GM23248 (cell line): Measurements from ENCODE around the gene SMAP2. TPM values are rescaled to one million over a fixed set of nuclear protein-coding genes. Genes with fewer than 3 reads are reported as not detected.

ENCODE experiments used
- DNase-seq: peaks from one replicate; pipeline ENCODE4 v3.0.0-alpha.2; 2015
- H2AFZ ChIP-seq: fragments of 200-600 bp; sonication (generic); 2 replicates; pipeline ENCODE4 v1.6.1; 2016; ENCODE audit warnings: antibody characterized with exemption
- H3F3A ChIP-seq: fragments of 200-600 bp; sonication (generic); 2 replicates; pipeline ENCODE4 v1.6.1; 2016; ENCODE audit warnings: mild to moderate bottlenecking, antibody characterized with exemption, mixed run types; ENCODE audit not compliant: insufficient read depth
- H3K27ac ChIP-seq: fragments of 200-600 bp; sonication (generic); 2 replicates; pipeline ENCODE4 v1.5.1; 2016; ENCODE audit warnings: mild to moderate bottlenecking
- H3K27me3 ChIP-seq: fragments of 200-600 bp; sonication (generic); replicated peaks from 2 replicates; pipeline ENCODE4 v1.6.1; 2016; ENCODE audit warnings: mild to moderate bottlenecking; ENCODE audit not compliant: insufficient read depth
- H3K36me3 ChIP-seq: fragments of 200-600 bp; sonication (generic); 2 replicates; pipeline ENCODE4 v1.6.1; 2016; ENCODE audit warnings: low read depth, mild to moderate bottlenecking
- H3K4me1 ChIP-seq: fragments of 200-600 bp; sonication (generic); 2 replicates; pipeline ENCODE4 v1.6.1; 2016; ENCODE audit warnings: mild to moderate bottlenecking; ENCODE audit not compliant: insufficient read depth
- H3K4me2 ChIP-seq: fragments of 200-600 bp; sonication (generic); one replicate; pipeline ENCODE4 v1.6.1; 2016; ENCODE audit warnings: mild to moderate bottlenecking; ENCODE audit not compliant: unreplicated experiment
- H3K4me3 ChIP-seq: fragments of 200-600 bp; sonication (generic); 2 replicates; pipeline ENCODE4 v1.5.1; 2016; ENCODE audit warnings: mild to moderate bottlenecking
- H3K79me2 ChIP-seq: fragments of 200-600 bp; sonication (generic); 2 replicates; pipeline ENCODE4 v1.6.1; 2016; ENCODE audit warnings: mild to moderate bottlenecking; ENCODE audit not compliant: insufficient read depth
- H3K9ac ChIP-seq: fragments of 200-600 bp; sonication (generic); 2 replicates; pipeline ENCODE4 v1.6.1; 2016; ENCODE audit warnings: mild to moderate bottlenecking
- H3K9me2 ChIP-seq: fragments of 200-600 bp; sonication (generic); 2 replicates; pipeline ENCODE4 v1.6.1; 2016; ENCODE audit warnings: mixed run types, mild to moderate bottlenecking, moderate library complexity; ENCODE audit not compliant: insufficient read depth
- H3K9me3 ChIP-seq: fragments of 200-600 bp; sonication (generic); one replicate; pipeline ENCODE4 v1.6.1; 2017; ENCODE audit warnings: low read depth
- H4K20me1 ChIP-seq: fragments of 200-600 bp; sonication (generic); 2 replicates; pipeline ENCODE4 v1.6.0; 2016; ENCODE audit not compliant: insufficient read depth
- EZH2 ChIP-seq: fragments of 200-600 bp; sonication (generic); IDR thresholded peaks from 2 replicates; pipeline ENCODE4 v1.6.1; 2018; ENCODE audit warnings: antibody characterized with exemption, mild to moderate bottlenecking; ENCODE audit not compliant: insufficient read depth, poor library complexity, severe bottlenecking
- EZH2phosphoT487 ChIP-seq: fragments of 200-600 bp; sonication (generic); IDR thresholded peaks from 2 replicates; pipeline ENCODE4 v1.6.1; 2018; ENCODE audit warnings: antibody characterized with exemption, moderate library complexity, mild to moderate bottlenecking, low read depth; ENCODE audit not compliant: insufficient read depth
- WGBS, 2 experiments: methylation state at CpG; one replicate each; pipeline ENCODE4 v1.1.6; 2015 to 2017; ENCODE audit warnings: low lambda C conversion rate in 2 of 2, low coverage in 1 of 2; ENCODE audit errors: missing lambda C conversion rate in 2 of 2; 5-methylcytosine and 5-hydroxymethylcytosine counted together
- in situ Hi-C: fragments of 300-500 bp; cut with MboI; formaldehyde crosslinking; loops from 2 replicates; pipeline ENCODE4 v1.15.0; 2020
- polyA plus RNA-seq: library from polyadenylated mRNA; unstranded; fragments of >200 nt; fragmentation: Nextera tagmentation; extraction: Ambion mirVana; gene quantifications from 2 replicates; pipeline ENCODE4 v1.2.1, GENCODE V29; 2016
- total RNA-seq: library from RNA; depleted of rRNA; stranded (reverse); fragments of >200 nt; shearing (Covaris generic); gene quantifications from 2 replicates; pipeline ENCODE4 v1.2.3, GENCODE V29; 2014

Gene SMAP2
- total and polyA plus RNA-seq, 2 experiments from 2014 or later: 12.2 to 14.3 TPM

DNA sequence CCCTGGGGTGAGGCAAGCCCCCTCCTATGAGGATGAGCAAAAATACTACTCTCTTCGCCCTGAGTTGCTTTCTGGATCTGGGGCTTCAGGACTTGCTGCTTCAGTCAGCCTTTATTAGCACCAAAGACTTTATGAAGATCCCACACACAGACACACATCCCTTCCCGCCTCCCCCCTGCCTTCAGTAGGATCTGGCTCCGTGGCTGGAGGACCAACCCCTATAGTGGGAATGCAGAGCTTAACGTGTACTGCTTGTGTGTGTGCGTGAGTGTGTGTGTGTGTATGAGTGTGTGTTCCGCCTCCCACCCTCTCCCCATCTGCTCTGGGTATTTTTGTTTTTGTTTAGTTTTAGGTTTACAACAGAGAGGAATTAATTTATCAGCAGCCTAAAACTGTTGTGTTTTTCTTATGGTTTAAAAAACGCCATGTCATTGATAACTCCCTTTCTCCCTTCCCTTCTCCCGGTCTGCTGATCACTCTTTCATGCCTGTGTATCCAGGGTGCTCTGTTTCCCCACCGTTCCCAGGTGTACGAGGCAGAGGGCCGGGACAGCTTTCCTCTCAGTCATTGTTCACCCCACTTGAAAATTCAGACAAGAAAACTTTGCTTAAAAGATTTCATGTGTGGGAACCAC lies 49.2 kb downstream of the SMAP2 start:
- Histone ChIP-seq H3K4me1 (no peaks in the 10 kb centered on the region), H3K9me2 (no peaks in the 10 kb centered on the region), H3K27ac (no peak overlapping the region), H4K20me1 (no peaks in the 10 kb centered on the region), H3K4me3 (no peak overlapping the region), H3K9ac (no peak overlapping the region), H3F3A (no peaks in the 10 kb centered on the region), H3K27me3 (no peaks in the 10 kb centered on the region), H2AFZ (no peak overlapping the region), H3K9me3 (no peaks in the 10 kb centered on the region), H3K36me3 (peaks cover 18% of the 10 kb centered on the region), H3K79me2 (no peaks in the 10 kb centered on the region), H3K4me2 (no peak overlapping the region)
- DNase-seq: no peak
- no peak for TF ChIP-seq EZH2
- TF ChIP-seq EZH2phosphoT487: no peak
- in situ Hi-C loops: no loop called here
- 85 to 86% methylated on average over 11 of the region's 11 CpGs for WGBS, 2 experiments

DNA sequence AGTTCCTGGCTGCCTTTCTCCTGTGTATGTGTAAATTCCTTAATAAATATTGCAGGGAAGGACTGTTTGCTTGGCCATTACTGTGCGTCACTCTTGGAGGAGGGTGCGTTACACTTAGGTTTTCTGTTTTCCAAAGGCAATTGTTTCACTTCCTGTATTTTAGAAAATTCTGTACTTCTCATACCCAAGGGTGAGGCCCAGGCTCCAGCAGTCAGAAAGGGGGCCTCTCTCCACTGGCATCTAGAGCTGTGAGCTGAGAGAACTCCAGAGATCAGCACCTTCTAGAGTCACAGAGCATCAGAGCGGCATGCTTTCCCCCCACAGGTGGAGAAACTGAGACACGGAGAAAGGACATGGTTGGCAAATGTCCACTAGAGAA lies 49.7 kb downstream of the SMAP2 start:
- H3K4me1 ChIP-seq: no peaks in the 10 kb centered on the region
- in situ Hi-C loops: no loop called here
- TF ChIP-seq EZH2phosphoT487 (no peak), EZH2 (no peak)
- no peaks in the 10 kb centered on the region for H3K27me3 ChIP-seq
- no peaks in the 10 kb centered on the region for H3K79me2 ChIP-seq
- no peaks in the 10 kb centered on the region for H4K20me1 ChIP-seq
- no peak overlapping the region for H3K4me2 ChIP-seq
- 99 to 100% methylated on average over 4 of the region's 4 CpGs for WGBS, 2 experiments
- no peak for DNase-seq
- no peaks in the 10 kb centered on the region for H3K9me3 ChIP-seq
- H3K9me2 ChIP-seq: no peaks in the 10 kb centered on the region
- no peak overlapping the region for H3K27ac ChIP-seq
- H3F3A ChIP-seq: no peaks in the 10 kb centered on the region
- peaks cover 13% of the 10 kb centered on the region for H3K36me3 ChIP-seq
- H3K4me3 ChIP-seq: no peak overlapping the region
- H3K9ac ChIP-seq: no peak overlapping the region
- no peak overlapping the region for H2AFZ ChIP-seq

DNA sequence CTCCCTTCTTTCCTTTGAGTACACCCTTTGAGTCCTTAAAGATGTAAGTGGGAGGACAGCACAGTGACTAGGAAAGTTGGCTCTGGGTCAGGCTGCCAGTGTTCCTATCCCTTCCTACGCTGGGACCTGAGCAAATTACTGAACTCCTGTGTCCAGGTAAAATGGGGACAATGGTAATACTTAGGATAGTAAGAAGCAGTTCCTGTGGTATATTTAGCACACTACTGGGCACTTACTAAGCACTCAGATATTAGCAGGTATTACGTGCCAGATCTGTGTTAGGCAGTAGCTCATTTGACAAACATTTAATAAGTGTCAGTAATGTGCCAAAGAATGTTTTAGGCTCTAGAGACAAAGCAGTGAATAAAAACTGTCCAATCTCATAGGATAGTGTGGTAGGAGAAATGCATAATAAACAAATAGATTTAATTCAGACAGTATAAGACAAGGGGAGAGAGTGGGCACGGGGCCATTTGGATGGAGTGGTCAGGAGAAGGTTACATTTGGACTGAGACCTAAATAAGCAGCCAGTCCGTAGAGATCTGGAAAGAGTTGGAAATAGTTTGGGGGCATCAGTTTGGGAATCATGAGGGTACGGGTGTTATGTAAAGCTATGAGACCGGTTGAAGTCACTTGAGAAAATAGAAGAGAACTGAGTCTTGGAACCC lies 50.6 kb downstream of the SMAP2 start:
- Histone ChIP-seq H2AFZ (no peak overlapping the region), H3K4me1 (no peaks in the 10 kb centered on the region), H3K9me2 (no peaks in the 10 kb centered on the region), H3K9me3 (no peaks in the 10 kb centered on the region), H3F3A (no peaks in the 10 kb centered on the region), H3K4me3 (no peak overlapping the region), H3K27ac (no peak overlapping the region), H3K79me2 (no peaks in the 10 kb centered on the region), H3K4me2 (no peak overlapping the region), H3K27me3 (no peaks in the 10 kb centered on the region), H3K36me3 (0 out of 2 replicates have a peak, but pooled peaks cover 6% of the 10 kb centered on the region), H3K9ac (no peak overlapping the region), H4K20me1 (no peaks in the 10 kb centered on the region)
- TF ChIP-seq EZH2 (no peak), EZH2phosphoT487 (no peak)
- in situ Hi-C loops: no loop called here
- WGBS, 2 experiments: 87 to 89% methylated on average over 6 of the region's 6 CpGs
- no peak for DNase-seq

DNA sequence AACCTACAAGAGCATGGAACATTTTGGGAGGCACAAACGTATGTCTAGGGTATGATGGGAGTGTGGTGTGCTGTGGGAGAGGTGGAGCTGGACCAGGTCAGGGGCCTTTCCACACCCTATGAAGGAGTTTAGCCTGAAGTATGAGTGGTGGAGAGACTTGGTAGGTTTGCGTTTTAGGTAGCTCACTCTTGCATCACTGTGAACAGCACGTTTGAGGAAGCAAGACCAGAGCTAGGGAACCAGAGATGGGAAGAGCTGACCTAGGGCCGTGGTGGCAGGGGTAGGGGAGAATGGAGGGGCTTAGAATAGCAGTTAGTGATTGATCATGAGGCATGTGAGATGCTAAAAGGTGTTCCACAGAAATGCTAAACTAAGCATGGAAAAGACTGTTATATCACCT lies 51.7 kb downstream of the SMAP2 start:
- Histone ChIP-seq H4K20me1 (no peaks in the 10 kb centered on the region), H3K4me1 (no peaks in the 10 kb centered on the region), H2AFZ (no peak overlapping the region), H3K79me2 (no peaks in the 10 kb centered on the region), H3K9me3 (no peaks in the 10 kb centered on the region), H3K4me3 (no peak overlapping the region), H3K27ac (no peak overlapping the region), H3K4me2 (no peak overlapping the region), H3F3A (no peaks in the 10 kb centered on the region), H3K36me3 (0 out of 2 replicates have a peak, but pooled peaks cover 2% of the 10 kb centered on the region), H3K9me2 (no peaks in the 10 kb centered on the region), H3K9ac (no peak overlapping the region), H3K27me3 (no peaks in the 10 kb centered on the region)
- in situ Hi-C loops: no loop called here
- no peak for DNase-seq
- WGBS, 2 experiments: 74 to 82% methylated on average over 4 of the region's 4 CpGs
- TF ChIP-seq EZH2phosphoT487 (no peak), EZH2 (no peak)
